HepG2 (cell line): ENCODE measurements around the gene ME3. TPM values are rescaled to one million over a fixed set of nuclear protein-coding genes. Genes with fewer than 3 reads are reported as not detected.

Experiments used
- IKZF4 ChIP-seq: sonication (generic); formaldehyde crosslinking; IDR thresholded peaks from 2 replicates; pipeline ENCODE4 v1.5.1; 2020; ENCODE audit warnings: borderline replicate concordance, mild to moderate bottlenecking, low read depth, missing genetic modification reagents; ENCODE audit errors: not compliant biosample characterization
- NR3C1 ChIP-seq: sonication (generic); formaldehyde crosslinking; IDR thresholded peaks from 2 replicates; pipeline ENCODE4 v1.4.0; 2020; ENCODE audit warnings: missing genetic modification reagents
- ZIK1 ChIP-seq: sonication (generic); formaldehyde crosslinking; IDR thresholded peaks from 2 replicates; pipeline ENCODE4 v1.5.0; 2020; ENCODE audit warnings: mild to moderate bottlenecking, low read depth, missing genetic modification reagents, borderline replicate concordance
- polyA plus RNA-seq, 8 experiments: library from polyadenylated mRNA; depleted of rRNA in 3 of 8; stranded (reverse) in 7 of 8; unstranded in 1 of 8; fragments of >200 nt; fragmentation: Illumina TruSeq in 4 of 8; extraction: Trizol in 4 of 8; gene quantifications; 2 replicates each; pipeline versions ENCODE4 v1.2.1 to v1.2.3, GENCODE V29; 2011 to 2016; ENCODE audit warnings: low read depth in 4 of 8, missing spikeins in 1 of 8, mixed read lengths in 1 of 8; ENCODE audit not compliant: insufficient read depth in 1 of 8
- total RNA-seq, 5 experiments: library from RNA; depleted of rRNA; stranded (reverse); fragments of >200 nt; fragmentation: Illumina TruSeq; extraction: Trizol; gene quantifications; 2 replicates each; pipeline ENCODE4 v1.2.3, GENCODE V29; 2016; ENCODE audit warnings: low read depth in 1 of 5
- TF ChIP-seq, protein P1 (sequence below): sonication (generic); formaldehyde crosslinking; IDR thresholded peaks from 2 replicates; pipeline ENCODE4 v1.5.1; 2020; ENCODE audit warnings: missing genetic modification reagents, mild to moderate bottlenecking, borderline replicate concordance
- TF ChIP-seq, protein P2 (sequence below): sonication (generic); formaldehyde crosslinking; IDR thresholded peaks from 2 replicates; pipeline ENCODE4 v1.5.1; 2020; ENCODE audit warnings: missing genetic modification reagents, mild to moderate bottlenecking, borderline replicate concordance
- TF ChIP-seq, protein P3 (sequence below): sonication (generic); formaldehyde crosslinking; IDR thresholded peaks from 2 replicates; pipeline ENCODE4 v1.4.0; 2020; ENCODE audit warnings: missing genetic modification reagents

Gene ME3
- total and polyA plus RNA-seq, 2 of the 13 experiments (the other 11 are each of a cell fraction or from before 2014, with no cell fraction given): not detected

DNA sequence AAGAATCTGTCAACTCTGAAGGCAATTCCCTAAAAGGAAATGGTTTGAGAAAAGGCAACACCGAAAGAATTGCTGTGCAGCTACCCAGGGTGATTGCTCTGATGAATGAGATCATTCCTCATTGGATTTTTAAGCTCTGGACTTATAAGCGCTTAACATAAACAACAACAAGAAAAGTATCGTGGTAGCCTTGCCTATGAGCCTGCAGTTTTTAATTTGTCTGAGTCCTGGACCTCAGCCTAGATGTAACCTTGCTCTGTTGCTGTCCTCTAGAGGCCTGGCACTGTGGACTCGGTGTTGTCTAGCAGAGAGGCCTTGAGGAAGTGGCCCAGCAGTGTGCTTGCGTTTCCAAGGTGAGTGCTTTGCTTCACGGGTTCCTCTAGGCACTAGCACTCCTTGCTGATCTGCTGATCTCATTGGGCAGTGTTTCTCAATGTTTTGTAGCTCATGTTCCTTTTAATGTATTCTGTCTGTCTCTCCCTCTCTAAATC is 277.3 kb downstream of the ME3 start (continued):
- TF ChIP-seq IKZF4 (no peak), ZIK1 (CRISPR knock-in tag) (no peak), NR3C1 (CRISPR knock-in tag) (no peak)
- TF ChIP-seq, protein P1, sequence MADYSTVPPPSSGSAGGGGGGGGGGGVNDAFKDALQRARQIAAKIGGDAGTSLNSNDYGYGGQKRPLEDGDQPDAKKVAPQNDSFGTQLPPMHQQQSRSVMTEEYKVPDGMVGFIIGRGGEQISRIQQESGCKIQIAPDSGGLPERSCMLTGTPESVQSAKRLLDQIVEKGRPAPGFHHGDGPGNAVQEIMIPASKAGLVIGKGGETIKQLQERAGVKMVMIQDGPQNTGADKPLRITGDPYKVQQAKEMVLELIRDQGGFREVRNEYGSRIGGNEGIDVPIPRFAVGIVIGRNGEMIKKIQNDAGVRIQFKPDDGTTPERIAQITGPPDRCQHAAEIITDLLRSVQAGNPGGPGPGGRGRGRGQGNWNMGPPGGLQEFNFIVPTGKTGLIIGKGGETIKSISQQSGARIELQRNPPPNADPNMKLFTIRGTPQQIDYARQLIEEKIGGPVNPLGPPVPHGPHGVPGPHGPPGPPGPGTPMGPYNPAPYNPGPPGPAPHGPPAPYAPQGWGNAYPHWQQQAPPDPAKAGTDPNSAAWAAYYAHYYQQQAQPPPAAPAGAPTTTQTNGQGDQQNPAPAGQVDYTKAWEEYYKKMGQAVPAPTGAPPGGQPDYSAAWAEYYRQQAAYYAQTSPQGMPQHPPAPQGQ (CRISPR knock-in tag): no peak
- TF ChIP-seq, protein P2, sequence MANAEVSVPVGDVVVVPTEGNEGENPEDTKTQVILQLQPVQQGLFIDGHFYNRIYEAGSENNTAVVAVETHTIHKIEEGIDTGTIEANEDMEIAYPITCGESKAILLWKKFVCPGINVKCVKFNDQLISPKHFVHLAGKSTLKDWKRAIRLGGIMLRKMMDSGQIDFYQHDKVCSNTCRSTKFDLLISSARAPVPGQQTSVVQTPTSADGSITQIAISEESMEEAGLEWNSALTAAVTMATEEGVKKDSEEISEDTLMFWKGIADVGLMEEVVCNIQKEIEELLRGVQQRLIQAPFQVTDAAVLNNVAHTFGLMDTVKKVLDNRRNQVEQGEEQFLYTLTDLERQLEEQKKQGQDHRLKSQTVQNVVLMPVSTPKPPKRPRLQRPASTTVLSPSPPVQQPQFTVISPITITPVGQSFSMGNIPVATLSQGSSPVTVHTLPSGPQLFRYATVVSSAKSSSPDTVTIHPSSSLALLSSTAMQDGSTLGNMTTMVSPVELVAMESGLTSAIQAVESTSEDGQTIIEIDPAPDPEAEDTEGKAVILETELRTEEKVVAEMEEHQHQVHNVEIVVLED (CRISPR knock-in tag): no peak
- TF ChIP-seq, protein P3, sequence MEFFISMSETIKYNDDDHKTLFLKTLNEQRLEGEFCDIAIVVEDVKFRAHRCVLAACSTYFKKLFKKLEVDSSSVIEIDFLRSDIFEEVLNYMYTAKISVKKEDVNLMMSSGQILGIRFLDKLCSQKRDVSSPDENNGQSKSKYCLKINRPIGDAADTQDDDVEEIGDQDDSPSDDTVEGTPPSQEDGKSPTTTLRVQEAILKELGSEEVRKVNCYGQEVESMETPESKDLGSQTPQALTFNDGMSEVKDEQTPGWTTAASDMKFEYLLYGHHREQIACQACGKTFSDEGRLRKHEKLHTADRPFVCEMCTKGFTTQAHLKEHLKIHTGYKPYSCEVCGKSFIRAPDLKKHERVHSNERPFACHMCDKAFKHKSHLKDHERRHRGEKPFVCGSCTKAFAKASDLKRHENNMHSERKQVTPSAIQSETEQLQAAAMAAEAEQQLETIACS: no peak

Other genes with a start within 250 kb of the ME3 start
- gene PRSS23, start 127.9 kb upstream of the ME3 start, total RNA-seq (2016; rRNA removed; fragmentation: Illumina TruSeq; extraction: Trizol): 0.20 and 0.28 TPM in 2 replicates
- gene PRSS23, start 127.9 kb upstream of the ME3 start, polyA plus RNA-seq (2011; rRNA removed): 0.21 and 0.30 TPM in 2 replicates